ENCODE data around the gene CHMP6. TPM values are rescaled to one million over a fixed set of nuclear protein-coding genes. Genes with fewer than 3 reads are reported as not detected.
A peak's percentile ranks its signal among the peaks of the same experiment; 100 is the strongest.

CHMP6 gene
- total and polyA plus RNA-seq, 7 donors, result 15.7 to 40.4 (median 28.2) TPM

DNA sequence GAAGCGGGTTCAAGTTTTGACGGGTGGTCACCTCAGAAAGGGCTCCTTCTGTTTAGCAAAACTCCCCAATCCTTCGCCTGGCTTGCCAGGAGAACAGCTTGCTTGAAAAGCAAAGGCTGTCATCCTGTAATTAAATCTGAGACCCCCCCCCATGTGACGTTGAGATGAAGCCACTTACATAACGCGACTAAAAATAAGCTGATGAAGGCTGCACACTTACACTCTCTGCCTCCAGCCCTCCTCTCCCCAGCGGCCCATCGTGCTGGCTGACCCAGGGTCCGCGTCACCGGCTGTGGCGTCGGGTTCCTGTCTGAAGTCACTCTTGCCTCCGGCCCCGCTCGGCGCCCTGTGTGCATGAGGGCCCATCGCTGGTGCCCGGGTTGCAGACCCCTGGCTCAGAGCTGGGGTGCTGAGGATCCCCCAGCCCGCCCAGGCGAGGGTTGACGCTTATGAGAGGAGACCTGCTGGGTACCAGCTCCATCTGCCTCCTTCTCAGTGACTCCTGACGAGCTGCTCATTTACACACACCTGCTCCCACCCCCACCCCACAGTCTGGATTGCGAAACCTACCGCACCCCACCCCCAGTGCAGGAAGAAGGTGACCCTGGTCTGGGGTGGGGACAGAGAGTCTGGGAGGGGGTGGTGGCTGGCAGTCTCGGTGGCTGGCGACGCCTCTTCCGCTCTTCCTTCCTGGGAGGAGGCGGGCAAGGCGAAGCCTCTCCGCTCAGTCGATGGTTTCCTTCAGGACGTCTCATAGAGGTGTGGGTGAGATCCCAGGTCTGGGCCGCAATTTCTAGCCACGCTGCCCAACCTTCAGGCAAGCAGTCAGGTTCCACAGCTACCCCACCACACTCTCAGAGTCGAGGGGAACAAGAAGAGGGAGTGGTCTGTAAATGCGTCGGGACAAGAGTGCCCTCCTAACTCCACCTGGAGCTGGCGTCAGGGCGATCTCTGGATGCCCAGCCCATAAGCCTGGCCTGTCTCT lies 40.2 kb downstream of the CHMP6 start:
- Histone ChIP-seq H3K4me1 (peaks cover 0 to 43% (median 39%) of the 10 kb centered on the region in 4 donors), H3K36me3 (peaks cover 0 to 11% (median 0%) of the 10 kb centered on the region in 4 donors), H3K4me3 (no peak overlapping the region), H3K27me3 (peaks cover 0 to 9% (median 0%) of the 10 kb centered on the region in 3 donors), H3K9me3 (no peaks in the 10 kb centered on the region), H3K27ac (no peak overlapping the region)
- intact Hi-C loops (cut with DNase I), result loop anchor here (10.0 kb wide), 1 partner anchor 193 kb away; the partner anchor contains the start of gene CEP131
- TF ChIP-seq POLR2A (IDR thresholded peaks at IDR 0.05) (no peak), POLR2AphosphoS5 (IDR thresholded peaks at IDR 0.05) (no peak), EP300 (IDR thresholded peaks at IDR 0.05) (no peak)
- TF ChIP-seq, protein P1, sequence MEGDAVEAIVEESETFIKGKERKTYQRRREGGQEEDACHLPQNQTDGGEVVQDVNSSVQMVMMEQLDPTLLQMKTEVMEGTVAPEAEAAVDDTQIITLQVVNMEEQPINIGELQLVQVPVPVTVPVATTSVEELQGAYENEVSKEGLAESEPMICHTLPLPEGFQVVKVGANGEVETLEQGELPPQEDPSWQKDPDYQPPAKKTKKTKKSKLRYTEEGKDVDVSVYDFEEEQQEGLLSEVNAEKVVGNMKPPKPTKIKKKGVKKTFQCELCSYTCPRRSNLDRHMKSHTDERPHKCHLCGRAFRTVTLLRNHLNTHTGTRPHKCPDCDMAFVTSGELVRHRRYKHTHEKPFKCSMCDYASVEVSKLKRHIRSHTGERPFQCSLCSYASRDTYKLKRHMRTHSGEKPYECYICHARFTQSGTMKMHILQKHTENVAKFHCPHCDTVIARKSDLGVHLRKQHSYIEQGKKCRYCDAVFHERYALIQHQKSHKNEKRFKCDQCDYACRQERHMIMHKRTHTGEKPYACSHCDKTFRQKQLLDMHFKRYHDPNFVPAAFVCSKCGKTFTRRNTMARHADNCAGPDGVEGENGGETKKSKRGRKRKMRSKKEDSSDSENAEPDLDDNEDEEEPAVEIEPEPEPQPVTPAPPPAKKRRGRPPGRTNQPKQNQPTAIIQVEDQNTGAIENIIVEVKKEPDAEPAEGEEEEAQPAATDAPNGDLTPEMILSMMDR (IDR thresholded peaks at IDR 0.05), result no peak
- DNase-seq, result peak; percentile 62
- WGBS, 2 donors, result 82 to 83% methylated on average over 41 of the region's 41 CpGs

DNA sequence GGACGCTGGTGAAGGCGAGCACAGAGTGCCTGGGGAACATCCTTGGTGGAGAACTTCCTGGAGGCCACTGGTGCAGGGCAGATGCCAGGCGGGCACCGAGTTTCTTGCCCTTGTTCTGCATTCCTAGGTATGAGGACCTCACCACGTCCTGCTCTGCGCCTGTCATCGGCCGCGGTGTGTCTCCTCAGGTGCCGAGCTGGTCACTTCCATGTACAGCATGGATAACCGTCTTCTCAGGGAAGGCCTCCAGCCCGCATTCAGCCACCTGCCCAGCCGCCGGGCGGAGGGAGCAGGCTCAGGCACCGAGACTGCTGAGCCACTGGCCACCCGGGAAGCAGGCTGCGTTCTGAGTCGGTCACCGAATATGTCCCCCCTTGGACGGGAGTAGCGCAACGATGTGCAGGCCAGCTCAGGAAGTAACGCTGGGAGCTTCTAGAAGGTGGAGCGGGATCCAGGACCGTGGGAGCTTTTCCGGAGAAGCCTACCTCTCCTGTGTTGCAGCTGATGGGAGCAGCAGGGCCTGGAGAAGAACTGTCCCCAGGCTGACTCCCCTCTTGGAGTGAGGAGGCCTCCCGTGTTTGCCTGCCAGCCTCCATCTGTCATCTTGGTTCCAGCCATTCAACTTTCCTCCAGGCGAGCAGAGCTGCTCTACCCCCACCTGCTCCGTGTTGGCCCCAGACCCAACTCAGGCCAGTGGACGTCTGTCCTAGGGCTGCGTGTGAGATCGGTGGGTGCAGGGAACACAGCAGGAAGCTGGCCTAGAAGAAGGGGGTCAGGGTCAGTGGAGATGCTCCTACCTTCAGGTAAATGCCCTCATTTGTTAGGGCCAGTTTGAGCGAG lies 41.2 kb downstream of the CHMP6 start:
- DNase-seq, result no peak
- peaks cover 0 to 9% (median 0%) of the 10 kb centered on the region in 3 donors for H3K27me3 ChIP-seq
- H3K4me3 ChIP-seq, result no peak overlapping the region
- H3K36me3 ChIP-seq, result peaks cover 0 to 11% (median 0%) of the 10 kb centered on the region in 4 donors
- H3K27ac ChIP-seq, result no peak overlapping the region
- H3K4me1 ChIP-seq, result peaks cover 0 to 43% (median 39%) of the 10 kb centered on the region in 4 donors
- intact Hi-C loops (cut with DNase I), result loop anchor here (10.0 kb wide), 1 partner anchor 192 kb away; the partner anchor contains the start of gene CEP131
- WGBS, 2 donors, result 88 to 90% methylated on average over 34 of the region's 34 CpGs
- H3K9me3 ChIP-seq, result no peaks in the 10 kb centered on the region
- TF ChIP-seq EP300 (IDR thresholded peaks at IDR 0.05), result no peak
- no peak for TF ChIP-seq POLR2A (IDR thresholded peaks at IDR 0.05)
- TF ChIP-seq POLR2AphosphoS5 (IDR thresholded peaks at IDR 0.05), result no peak
- TF ChIP-seq, protein P1 (IDR thresholded peaks at IDR 0.05), result no peak

DNA sequence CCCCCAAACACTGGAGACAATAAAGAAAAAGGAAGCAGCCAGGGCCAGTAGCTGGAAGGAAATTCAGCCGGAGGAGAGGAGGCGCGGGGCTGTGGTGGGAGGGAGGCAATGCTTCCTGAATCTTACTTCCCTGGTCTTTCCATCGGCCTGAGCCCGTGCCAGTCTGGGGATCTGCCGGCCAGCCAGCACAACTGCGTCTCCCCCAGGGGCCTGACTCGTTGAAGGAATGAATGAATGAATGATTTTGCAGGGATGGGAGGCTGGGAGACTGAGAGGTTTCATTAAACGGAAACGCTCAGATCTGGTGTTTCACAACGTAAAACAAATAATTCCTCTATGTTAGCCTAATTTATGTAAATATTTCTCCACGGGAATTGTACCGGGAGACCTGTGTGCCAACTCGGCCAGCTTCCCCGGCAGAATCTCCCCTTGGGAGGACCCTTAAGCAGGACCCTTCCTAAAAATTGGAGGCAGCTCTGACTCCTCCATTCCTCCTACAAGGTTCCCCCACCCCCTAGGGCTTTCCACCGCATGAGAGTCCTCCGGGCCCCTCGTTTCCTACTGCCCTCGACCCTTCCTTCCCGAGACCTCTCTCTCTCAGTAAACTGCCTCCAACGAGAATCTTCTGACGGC lies 42.0 kb downstream of the CHMP6 start:
- peak overlapping the region in 3 of 4 donors; percentile 58 to 73 (median 61) for H3K27ac ChIP-seq
- TF ChIP-seq, protein P1 (IDR thresholded peaks at IDR 0.05), result no peak
- TF ChIP-seq POLR2AphosphoS5 (IDR thresholded peaks at IDR 0.05), result no peak
- TF ChIP-seq POLR2A (IDR thresholded peaks at IDR 0.05), result no peak
- TF ChIP-seq EP300 (IDR thresholded peaks at IDR 0.05), result no peak
- H3K4me1 ChIP-seq, result peaks cover 0 to 43% (median 41%) of the 10 kb centered on the region in 4 donors
- H3K36me3 ChIP-seq, result peaks cover 0 to 11% (median 0%) of the 10 kb centered on the region in 4 donors
- intact Hi-C loops (cut with DNase I), result loop anchor here (10.0 kb wide), 1 partner anchor 191 kb away; the partner anchor contains the start of gene CEP131
- 8 to 16% methylated on average over 22 of the region's 22 CpGs for WGBS, 2 donors
- no peaks in the 10 kb centered on the region for H3K9me3 ChIP-seq
- peak overlapping the region; percentile 44 to 67 (median 62) for H3K4me3 ChIP-seq
- DNase-seq, result no peak
- peaks cover 0 to 1% (median 0%) of the 10 kb centered on the region in 3 donors for H3K27me3 ChIP-seq

DNA sequence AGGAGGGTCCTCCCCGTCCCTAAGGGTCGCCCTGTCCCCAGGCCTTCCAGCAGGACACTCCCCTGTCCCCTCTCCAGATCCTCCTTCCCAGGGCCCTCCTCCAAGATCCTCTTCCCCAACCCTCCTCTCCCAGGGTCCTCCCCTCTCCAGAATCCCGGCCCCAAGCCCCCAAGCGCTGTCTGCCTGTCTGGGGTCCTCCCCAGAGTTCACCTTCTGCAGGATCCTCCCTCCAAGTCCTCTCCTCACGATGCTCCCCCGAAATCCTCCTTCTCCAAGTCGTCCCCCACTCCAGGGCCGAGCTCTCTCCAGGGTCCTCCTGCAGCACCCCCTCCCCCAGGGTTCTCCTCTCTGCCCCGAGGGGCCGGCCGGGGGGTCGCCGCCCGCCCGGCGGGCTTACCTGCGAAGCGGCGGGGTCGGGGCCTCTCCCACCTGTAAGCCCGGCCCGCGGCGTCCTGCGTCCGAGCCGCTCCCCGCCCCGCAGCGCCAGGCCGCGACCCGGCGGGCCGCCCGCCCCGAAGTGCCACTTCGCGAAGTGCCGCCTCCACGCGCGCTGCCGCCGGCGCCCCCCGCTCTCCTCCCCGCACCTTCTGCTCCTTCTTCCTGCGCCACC lies 42.6 kb downstream of the CHMP6 start:
- H3K9me3 ChIP-seq, result no peaks in the 10 kb centered on the region
- TF ChIP-seq POLR2A (IDR thresholded peaks at IDR 0.05), result no peak
- TF ChIP-seq, protein P1 (IDR thresholded peaks at IDR 0.05), result no peak
- no peak for TF ChIP-seq POLR2AphosphoS5 (IDR thresholded peaks at IDR 0.05)
- TF ChIP-seq EP300 (IDR thresholded peaks at IDR 0.05), result no peak
- no peaks in the 10 kb centered on the region for H3K27me3 ChIP-seq
- peak overlapping the region; percentile 44 to 67 (median 62) for H3K4me3 ChIP-seq
- intact Hi-C loops (cut with DNase I), result loop anchor here (10.0 kb wide), 1 partner anchor 191 kb away; the partner anchor contains the start of gene CEP131
- peak overlapping the region; percentile 44 to 73 (median 60) for H3K27ac ChIP-seq
- peaks cover 0 to 11% (median 0%) of the 10 kb centered on the region in 4 donors for H3K36me3 ChIP-seq
- 1% methylated on average over 49 of the region's 49 CpGs for WGBS, 2 donors
- no peak for DNase-seq
- H3K4me1 ChIP-seq, result peaks cover 0 to 49% (median 46%) of the 10 kb centered on the region in 4 donors
